Measurements from ENCODE around the gene POLR1A. TPM values are rescaled to one million over a fixed set of nuclear protein-coding genes. Genes with fewer than 3 reads are reported as not detected.

The POLR1A gene
- total and polyA plus RNA-seq, 2 of the 8 experiments (the other 6 are each of a cell fraction or from before 2014, with no cell fraction given), result 8.9 to 58.1 TPM

- no peak for TF ChIP-seq E2F6 (IDR thresholded peaks at IDR 0.05)
These were observed 115.6 kb downstream of the POLR1A start (continued) for GRCh38 chr2:85990084-85990483.

Data from H1 (cell line).